DOHH2 (cell line): Measurements from ENCODE around the gene SLC4A3.

Experiments used
- H3F3A ChIP-seq: fragments of 200-600 bp; sonication (generic), shearing (Covaris generic); 2 replicates; pipeline ENCODE4 v1.6.0; 2016; ENCODE audit warnings: antibody characterized with exemption, mild to moderate bottlenecking; ENCODE audit not compliant: control insufficient read depth, insufficient read depth
- H3K27ac ChIP-seq: fragments of 200-600 bp; sonication (generic); 2 replicates; pipeline ENCODE4 v1.5.1; 2014; ENCODE audit warnings: low read depth, mild to moderate bottlenecking, low read length, moderate library complexity
- H3K27me3 ChIP-seq: fragments of 200-600 bp; sonication (generic); 2 replicates; pipeline ENCODE4 v1.6.1; 2014; ENCODE audit warnings: mild to moderate bottlenecking, low read length, mixed read lengths; ENCODE audit not compliant: control insufficient read depth
- H3K36me3 ChIP-seq: fragments of 200-600 bp; sonication (generic); 2 replicates; pipeline ENCODE4 v1.6.1; 2014; ENCODE audit warnings: mild to moderate bottlenecking, low read length, moderate library complexity, mixed read lengths; ENCODE audit not compliant: control insufficient read depth
- H3K4me1 ChIP-seq: fragments of 200-600 bp; sonication (generic); 2 replicates; pipeline ENCODE4 v1.6.1; 2014; ENCODE audit warnings: mild to moderate bottlenecking, low read length, mixed read lengths; ENCODE audit not compliant: control insufficient read depth
- H3K4me2 ChIP-seq: fragments of 200-600 bp; sonication (generic); 2 replicates; pipeline ENCODE4 v1.6.0; 2014; ENCODE audit warnings: mild to moderate bottlenecking, low read length, moderate library complexity
- H3K4me3 ChIP-seq: fragments of 200-600 bp; sonication (generic); 2 replicates; pipeline ENCODE4 v1.5.1; 2014; ENCODE audit warnings: mild to moderate bottlenecking, low read length, mixed read lengths
- H3K79me2 ChIP-seq: fragments of 200-600 bp; sonication (generic); 2 replicates; pipeline ENCODE4 v1.6.1; 2014; ENCODE audit warnings: mild to moderate bottlenecking, low read length, mixed read lengths; ENCODE audit not compliant: control insufficient read depth
- H3K9me2 ChIP-seq: fragments of 200-600 bp; sonication (generic); replicated peaks from 2 replicates; pipeline ENCODE4 v1.6.1; 2014; ENCODE audit warnings: mild to moderate bottlenecking, low read length, mixed read lengths; ENCODE audit not compliant: control insufficient read depth
- H3K9me3 ChIP-seq: fragments of 200-600 bp; sonication (generic); 2 replicates; pipeline ENCODE4 v1.6.1; 2014; ENCODE audit warnings: antibody characterized with exemption, low read length, mixed read lengths; ENCODE audit not compliant: control insufficient read depth, insufficient read depth
- H4K20me1 ChIP-seq: fragments of 200-600 bp; sonication (generic); 2 replicates; pipeline ENCODE4 v1.6.0; 2014; ENCODE audit warnings: low read depth, mild to moderate bottlenecking, antibody characterized with exemption, low read length, moderate library complexity; ENCODE audit not compliant: control insufficient read depth, insufficient read depth
- CTCF ChIP-seq: fragments of 200-600 bp; sonication (generic); IDR thresholded peaks from one replicate; pipeline ENCODE4 v1.5.1; 2014; ENCODE audit warnings: antibody characterized with exemption, mild to moderate bottlenecking, low read depth, low read length; ENCODE audit not compliant: poor library complexity, severe bottlenecking
- EZH2phosphoT487 ChIP-seq: fragments of 200-600 bp; sonication (generic); IDR thresholded peaks from 2 replicates; pipeline ENCODE4 v1.6.1; 2017; ENCODE audit warnings: borderline replicate concordance, mild to moderate bottlenecking, antibody characterized with exemption, low read length, moderate library complexity, mixed read lengths

The SLC4A3 gene

GRCh38 chr2:219665926-219666325 lies 38.5 kb downstream of the SLC4A3 start:
- no peak overlapping the region for H3K27ac ChIP-seq
- no peaks in the 10 kb centered on the region for H3K4me1 ChIP-seq
- no peaks in the 10 kb centered on the region for H3F3A ChIP-seq
- no peaks in the 10 kb centered on the region for H3K79me2 ChIP-seq
- H3K4me3 ChIP-seq = no peak overlapping the region
- H3K9me2 ChIP-seq = no peaks in the 10 kb centered on the region
- TF ChIP-seq CTCF = no peak
- no peaks in the 10 kb centered on the region for H3K9me3 ChIP-seq
- peaks cover 12% of the 10 kb centered on the region for H3K27me3 ChIP-seq
- no peaks in the 10 kb centered on the region for H3K36me3 ChIP-seq
- no peak overlapping the region for H3K4me2 ChIP-seq
- H4K20me1 ChIP-seq = no peaks in the 10 kb centered on the region

GRCh38 chr2:219668316-219668715 lies 40.9 kb downstream of the SLC4A3 start:
- H3K4me1 ChIP-seq = no peaks in the 10 kb centered on the region

GRCh38 chr2:219670386-219670785 lies 43.0 kb downstream of the SLC4A3 start:
- H3K79me2 ChIP-seq = no peaks in the 10 kb centered on the region
- TF ChIP-seq CTCF = no peak
- no peak for TF ChIP-seq EZH2phosphoT487
- no peaks in the 10 kb centered on the region for H3F3A ChIP-seq
- H3K27ac ChIP-seq = no peak overlapping the region
- H3K27me3 ChIP-seq = peaks cover 21% of the 10 kb centered on the region
- H3K9me3 ChIP-seq = no peaks in the 10 kb centered on the region
- H3K4me1 ChIP-seq = no peaks in the 10 kb centered on the region
- no peaks in the 10 kb centered on the region for H4K20me1 ChIP-seq
- H3K4me3 ChIP-seq = no peak overlapping the region
- no peak overlapping the region for H3K4me2 ChIP-seq
- H3K36me3 ChIP-seq = no peaks in the 10 kb centered on the region
- no peaks in the 10 kb centered on the region for H3K9me2 ChIP-seq

More at GRCh38 chr2:219668316-219668715, 40.9 kb downstream of the SLC4A3 start:
- TF ChIP-seq EZH2phosphoT487 (no peak), CTCF (no peak)
- Histone ChIP-seq H3K27ac (no peak overlapping the region), H3K27me3 (peaks cover 12% of the 10 kb centered on the region), H3K36me3 (no peaks in the 10 kb centered on the region), H3K4me2 (no peak overlapping the region), H3F3A (no peaks in the 10 kb centered on the region), H3K79me2 (no peaks in the 10 kb centered on the region), H3K9me2 (no peaks in the 10 kb centered on the region), H3K4me3 (no peak overlapping the region), H4K20me1 (no peaks in the 10 kb centered on the region), H3K9me3 (no peaks in the 10 kb centered on the region)

DNA sequence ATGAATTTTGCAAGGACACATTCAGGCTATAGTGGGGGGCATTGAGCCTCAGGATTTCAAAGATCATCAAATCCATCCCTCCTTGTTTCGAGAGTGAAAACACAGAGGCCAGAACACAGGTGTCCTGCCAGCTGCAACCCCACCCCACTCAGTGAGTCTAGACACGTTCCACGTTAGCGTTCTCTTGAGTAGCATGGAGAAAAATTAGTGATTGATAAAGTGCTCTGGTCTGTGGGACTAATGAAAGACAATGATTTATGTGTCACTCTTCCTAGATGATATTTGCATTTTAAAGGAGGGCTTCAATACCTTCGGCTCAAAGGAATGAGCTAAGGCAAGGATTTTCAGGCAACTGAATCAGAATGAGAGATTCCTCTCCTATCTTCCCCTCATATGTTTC lies 43.8 kb downstream of the SLC4A3 start:
- Histone ChIP-seq H3K27me3 (peaks cover 21% of the 10 kb centered on the region; the same call in 1 of the 2 replicates), H3K36me3 (no peaks in the 10 kb centered on the region), H3K27ac (no peak overlapping the region), H3K9me3 (no peaks in the 10 kb centered on the region), H3K79me2 (no peaks in the 10 kb centered on the region), H3K9me2 (no peaks in the 10 kb centered on the region), H3K4me3 (no peak overlapping the region), H4K20me1 (no peaks in the 10 kb centered on the region), H3F3A (no peaks in the 10 kb centered on the region), H3K4me2 (no peak overlapping the region), H3K4me1 (no peaks in the 10 kb centered on the region)
- TF ChIP-seq EZH2phosphoT487 = no peak
- no peak for TF ChIP-seq CTCF
